Kasumi-1 (cell line): Measurements from ENCODE around the gene DDX46.
"Not testable (repeated sequence)": the region's sequence is repeated elsewhere in the genome, so short reads cannot be mapped to it uniquely, and the experiment has no call there.

Experiments
- DNase-seq, 2 experiments: peaks; one replicate each; lab custom pipeline; 2025; lab: John Stamatoyannopoulos, UW

Gene DDX46

DNA sequence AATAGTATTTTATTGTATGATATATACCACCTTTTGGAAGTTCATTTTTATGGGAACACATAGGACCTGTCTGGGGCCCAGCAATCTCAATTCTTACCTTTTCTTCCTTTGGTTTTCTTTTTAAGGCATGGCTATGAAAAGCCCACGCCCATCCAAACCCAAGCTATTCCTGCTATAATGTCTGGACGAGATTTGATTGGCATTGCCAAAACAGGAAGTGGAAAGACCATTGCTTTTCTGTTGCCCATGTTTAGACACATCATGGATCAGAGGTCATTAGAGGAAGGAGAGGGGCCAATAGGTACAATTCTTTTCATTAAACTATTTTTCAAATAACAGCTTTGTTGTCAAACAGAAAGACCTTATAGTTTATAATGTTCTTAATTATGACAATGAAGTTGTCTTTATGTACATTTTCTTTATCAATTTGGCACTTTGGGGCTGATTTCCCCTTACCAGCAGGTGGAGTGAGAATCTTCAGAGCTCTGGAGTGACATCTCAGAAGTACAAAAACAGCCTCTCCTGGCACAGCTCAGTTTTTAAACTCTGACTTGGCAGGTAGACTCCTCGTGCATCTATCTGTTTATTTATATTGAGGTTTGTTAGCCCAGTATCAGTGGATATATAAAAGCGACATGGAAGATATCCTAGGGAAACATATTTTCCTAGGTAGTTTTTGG lies 25.8 kb downstream of the DDX46 start:
- DNase-seq = peak in 1 of 2 experiments; percentile 2

- DNase-seq = no peak
These were observed 26.5 kb downstream of the DDX46 start for GRCh38 chr5:134784946-134785620.

- DNase-seq = no peak
These were observed 29.1 kb downstream of the DDX46 start for GRCh38 chr5:134787692-134788091.

GRCh38 chr5:134791580-134791979 lies 33.0 kb downstream of the DDX46 start:
- no peak for DNase-seq

DNA sequence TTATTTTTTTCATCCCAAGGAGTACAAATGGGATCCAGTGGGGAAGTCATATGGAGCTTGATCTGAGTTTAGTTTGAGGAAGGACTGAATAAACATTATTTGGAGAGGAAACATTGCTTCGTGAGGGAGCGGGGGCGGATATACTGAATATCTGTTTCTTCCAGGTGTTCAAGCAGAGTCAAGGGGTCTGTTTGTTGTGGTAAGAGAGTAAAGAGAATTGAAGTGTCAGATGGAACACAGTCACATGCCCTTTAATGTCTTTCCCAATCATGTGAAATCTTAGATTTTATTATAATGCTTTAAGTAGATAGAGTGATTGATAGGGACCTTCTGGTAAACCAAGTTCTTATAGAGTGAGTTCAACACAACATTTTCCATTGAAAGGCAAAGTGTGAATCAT lies 33.7 kb downstream of the DDX46 start:
- DNase-seq = no peak

DNA sequence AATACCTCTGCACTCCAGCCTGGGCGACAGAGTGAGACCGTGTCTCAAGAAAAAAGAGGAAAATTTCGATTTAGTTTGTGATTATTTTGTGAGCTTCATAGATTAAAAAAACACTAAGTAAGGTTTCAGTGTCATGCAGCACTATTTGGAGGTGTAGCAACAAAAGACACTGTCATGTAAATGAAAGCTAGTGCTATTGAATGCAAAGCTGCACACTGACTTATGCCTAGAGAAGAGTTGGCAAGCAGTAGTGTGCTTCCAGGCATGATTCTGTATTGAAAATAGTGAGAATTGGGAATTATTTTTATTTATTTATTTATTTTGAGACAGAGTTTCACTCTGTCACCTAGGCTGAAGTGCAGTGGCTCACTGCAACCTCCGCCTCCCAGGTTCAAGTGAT lies 34.5 kb downstream of the DDX46 start:
- no peak for DNase-seq

DNA sequence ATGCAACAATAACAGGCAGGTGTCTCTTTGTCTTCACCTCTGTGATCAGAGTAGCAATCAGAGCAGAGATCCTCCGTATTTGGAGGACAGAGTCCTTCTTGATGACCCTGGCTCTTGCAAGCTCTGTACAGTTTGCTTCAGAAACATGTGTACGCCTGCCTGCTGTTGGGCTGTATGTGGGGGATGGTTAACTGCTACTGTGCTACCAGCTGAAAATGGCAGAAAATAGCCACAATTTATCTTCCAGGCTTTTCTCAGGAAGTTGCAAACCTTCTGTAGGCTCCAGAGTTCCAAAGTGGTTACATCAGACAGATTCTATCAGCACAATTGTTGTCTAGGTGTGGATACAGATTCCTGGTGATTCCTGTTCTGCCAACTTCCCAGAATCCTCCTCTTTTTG lies 35.5 kb downstream of the DDX46 start:
- no peak for DNase-seq

DNA sequence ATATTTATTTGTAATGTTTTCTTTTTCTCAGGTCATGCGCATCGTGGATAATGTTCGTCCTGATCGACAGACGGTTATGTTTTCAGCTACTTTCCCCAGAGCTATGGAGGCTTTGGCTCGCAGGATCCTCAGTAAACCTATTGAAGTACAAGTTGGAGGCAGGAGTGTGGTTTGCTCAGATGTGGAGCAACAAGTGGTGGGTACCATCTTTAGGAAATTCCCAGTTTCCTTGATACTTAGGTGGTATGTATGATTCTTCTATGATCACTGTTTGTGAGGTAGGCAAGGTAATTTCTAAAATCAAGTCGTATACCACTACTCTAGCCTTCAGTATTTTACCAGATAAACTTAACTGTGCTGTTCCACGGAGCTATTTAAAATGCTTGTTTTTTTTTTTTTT lies 36.2 kb downstream of the DDX46 start:
- no peak for DNase-seq

GRCh38 chr5:134798468-134798867 lies 39.9 kb downstream of the DDX46 start:
- no peak for DNase-seq

DNA sequence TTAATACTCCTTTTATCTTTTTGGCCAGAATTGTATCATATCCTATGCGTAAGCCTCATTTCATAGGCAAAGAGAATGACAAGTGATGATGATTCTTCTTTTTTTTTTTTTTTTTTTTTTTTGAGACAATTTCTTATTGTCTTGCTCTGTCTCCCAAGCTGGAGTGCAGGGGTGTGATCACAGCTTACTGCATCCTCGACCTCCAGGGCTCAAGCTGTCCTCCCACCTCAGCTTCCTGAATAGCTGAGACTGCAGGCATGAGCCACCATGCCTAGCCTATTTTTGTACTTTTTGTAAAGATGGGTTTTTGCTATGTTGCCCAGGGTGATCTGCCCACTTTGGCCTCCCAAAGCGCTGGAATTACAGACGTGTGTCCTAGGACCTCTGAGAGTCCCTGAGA lies 45.2 kb downstream of the DDX46 start:
- no peak for DNase-seq

DNA sequence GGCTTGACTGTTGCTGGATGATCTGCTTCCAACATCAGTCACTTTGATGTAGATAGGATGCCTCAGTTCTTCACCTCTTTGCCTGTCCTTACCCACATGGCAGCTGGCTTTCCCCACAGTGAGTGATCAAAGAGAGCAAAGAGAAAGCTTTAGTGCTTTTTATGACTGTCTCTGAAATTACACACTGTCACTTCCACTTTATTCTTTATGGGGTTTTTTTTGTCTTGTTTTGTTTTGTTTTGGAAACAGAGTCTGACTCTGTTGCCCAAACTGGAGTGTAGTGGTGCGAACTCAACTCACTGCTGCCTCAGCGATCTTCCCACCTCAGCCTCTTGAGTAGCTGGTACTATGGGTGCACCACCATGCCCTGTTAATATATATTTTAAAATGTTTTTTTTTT lies 54.8 kb downstream of the DDX46 start:
- DNase-seq = no peak

GRCh38 chr5:134813827-134814226 lies 55.2 kb downstream of the DDX46 start:
- peak; percentile 55 to 85 for DNase-seq

GRCh38 chr5:134817006-134817405 lies 58.4 kb downstream of the DDX46 start:
- no peak for DNase-seq

DNA sequence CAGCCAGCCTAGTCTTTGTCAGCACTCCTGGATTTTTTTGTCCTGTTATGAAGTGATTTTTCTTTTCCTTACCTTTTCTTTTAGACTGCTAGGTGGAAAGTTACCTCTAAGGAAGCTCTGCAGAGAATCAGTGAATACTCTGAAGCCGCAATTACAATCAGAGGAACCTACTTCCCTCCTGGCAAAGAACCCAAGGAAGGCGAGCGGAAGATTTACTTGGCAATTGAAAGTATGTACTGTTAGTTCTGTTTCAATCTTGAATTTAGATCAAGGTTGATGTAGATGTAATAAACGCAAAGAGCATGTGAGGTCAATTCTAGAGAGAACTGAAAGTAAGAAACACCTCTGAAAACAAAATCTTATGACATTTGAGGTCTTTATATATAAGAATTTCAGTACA lies 60.2 kb downstream of the DDX46 start:
- DNase-seq = no peak

- no peak for DNase-seq
These were observed 60.9 kb downstream of the DDX46 start for GRCh38 chr5:134819407-134819963.

GRCh38 chr5:134821841-134822240 lies 63.3 kb downstream of the DDX46 start:
- no peak for DNase-seq

- no peak for DNase-seq
These were observed 66.1 kb downstream of the DDX46 start for GRCh38 chr5:134824681-134825080.

DNA sequence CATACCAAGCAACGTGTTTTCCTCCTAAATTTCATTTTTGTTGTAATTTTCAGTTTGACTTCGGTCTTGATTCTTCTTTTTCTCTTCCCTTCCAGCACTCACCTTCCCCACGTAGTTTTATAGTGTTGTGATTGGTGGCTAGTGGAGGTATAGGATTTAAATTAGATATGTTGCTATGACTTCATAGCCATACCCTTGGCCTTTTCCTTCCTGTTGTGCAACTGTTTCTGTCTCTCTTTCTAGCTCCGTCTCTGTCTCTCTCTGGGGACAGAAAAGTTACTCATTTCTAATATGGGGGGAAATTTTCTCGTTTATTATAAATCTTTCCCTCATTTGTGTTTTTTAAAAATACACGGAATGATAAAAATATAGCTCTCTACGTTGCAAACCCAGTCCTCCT lies 66.6 kb downstream of the DDX46 start:
- DNase-seq = peak; percentile 27 to 35

GRCh38 chr5:134833340-134834032 lies 74.9 kb downstream of the DDX46 start:
- DNase-seq = no peak

GRCh38 chr5:134835623-134836022 lies 77.0 kb downstream of the DDX46 start:
- DNase-seq = no peak

DNA sequence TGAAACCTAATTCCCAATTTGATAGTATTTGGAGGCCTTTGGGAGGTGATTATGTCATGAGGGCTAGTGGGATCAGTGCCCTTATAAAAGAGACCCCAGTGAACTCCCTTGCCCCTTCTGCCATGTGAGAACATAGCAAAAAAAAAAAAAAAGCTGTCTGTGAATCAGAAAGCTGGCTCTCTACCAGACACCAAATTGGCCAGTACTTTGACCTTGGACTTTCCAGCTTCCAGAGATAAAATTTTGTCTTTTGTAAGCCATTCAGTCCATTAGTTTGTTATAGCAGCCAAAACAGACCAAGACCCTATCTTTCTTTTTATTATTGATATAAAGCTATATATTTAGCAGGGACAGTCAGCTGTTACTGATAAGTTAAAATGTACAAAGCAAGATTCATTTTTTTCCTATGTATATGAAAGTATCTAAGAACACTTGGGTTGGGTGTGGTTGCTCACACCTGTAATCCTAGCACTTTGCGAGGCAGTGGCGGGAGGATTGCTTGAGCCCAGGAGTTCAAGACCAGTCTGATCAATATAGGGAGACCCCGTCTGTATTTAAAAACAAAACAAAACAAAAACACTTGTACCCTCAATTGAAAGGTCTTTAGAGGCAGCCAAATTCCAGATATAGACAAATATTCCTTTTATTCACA lies 79.1 kb downstream of the DDX46 start:
- no peak for DNase-seq

DNA sequence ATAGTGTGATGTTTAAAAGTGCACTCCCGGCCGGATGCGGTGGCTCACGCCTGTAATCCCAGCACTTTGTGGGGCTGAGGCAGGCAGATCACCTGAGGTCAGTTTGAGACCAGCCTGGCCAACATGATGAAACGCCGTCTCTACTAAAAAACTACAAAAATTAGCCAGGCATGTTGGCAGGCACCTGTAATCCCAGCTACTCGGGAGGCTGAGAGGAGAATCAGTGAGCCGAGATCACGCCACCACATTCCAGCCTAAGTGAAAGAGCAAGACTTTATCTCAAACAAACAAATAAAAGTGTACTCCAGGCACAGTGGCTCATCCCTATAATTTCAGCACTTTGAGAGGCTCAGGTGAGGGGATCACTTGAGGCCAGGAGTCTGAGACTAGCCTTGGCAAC lies 79.8 kb downstream of the DDX46 start:
- DNase-seq = not testable (repeated sequence)
